ENCODE results near the gene SCYL1.
A peak's percentile ranks its signal among the peaks of the same experiment; 100 is the strongest.

Gene SCYL1

DNA sequence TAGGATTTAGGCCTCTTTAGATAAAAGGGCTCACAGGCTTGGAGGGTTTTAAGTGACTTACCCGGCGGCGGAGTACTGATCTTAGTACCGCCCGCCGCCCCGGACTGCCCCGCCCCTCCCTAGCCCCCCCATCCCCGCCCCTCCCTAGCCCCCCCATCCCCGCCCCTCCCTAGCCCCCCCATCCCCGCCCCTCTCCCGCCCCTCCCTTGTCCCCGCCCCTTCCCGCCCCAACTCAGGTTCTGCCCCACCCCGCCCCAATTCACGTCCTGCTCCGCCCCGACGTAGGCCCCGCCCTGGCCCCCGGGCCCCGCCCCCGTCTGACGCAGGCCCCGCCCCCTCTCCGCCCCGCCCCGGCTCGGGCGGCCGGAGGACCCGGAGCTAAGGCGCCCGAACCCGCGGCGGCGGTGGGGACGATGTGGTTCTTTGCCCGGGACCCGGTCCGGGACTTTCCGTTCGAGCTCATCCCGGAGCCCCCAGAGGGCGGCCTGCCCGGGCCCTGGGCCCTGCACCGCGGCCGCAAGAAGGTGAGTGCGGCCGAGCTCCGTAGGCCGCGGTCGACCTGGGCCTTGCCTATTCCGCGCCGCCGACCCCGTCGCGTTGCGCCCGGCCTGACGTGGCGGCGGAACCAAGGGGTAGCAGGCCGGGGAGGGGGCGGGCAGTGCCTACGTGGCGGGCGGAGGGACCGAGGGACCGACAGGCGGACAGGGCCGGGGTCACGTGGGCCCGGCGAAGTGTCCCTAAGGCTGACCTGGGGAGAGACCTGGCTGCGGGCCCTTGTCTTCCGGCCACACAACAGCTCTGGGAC lies at the start of gene SCYL1:
Gene SCYL1 (plus strand): TSS at position 343 of the 805 bp plus-strand sequence. CDS start 71 bp downstream, at position 414.
- DNase-seq, result no peak

DNA sequence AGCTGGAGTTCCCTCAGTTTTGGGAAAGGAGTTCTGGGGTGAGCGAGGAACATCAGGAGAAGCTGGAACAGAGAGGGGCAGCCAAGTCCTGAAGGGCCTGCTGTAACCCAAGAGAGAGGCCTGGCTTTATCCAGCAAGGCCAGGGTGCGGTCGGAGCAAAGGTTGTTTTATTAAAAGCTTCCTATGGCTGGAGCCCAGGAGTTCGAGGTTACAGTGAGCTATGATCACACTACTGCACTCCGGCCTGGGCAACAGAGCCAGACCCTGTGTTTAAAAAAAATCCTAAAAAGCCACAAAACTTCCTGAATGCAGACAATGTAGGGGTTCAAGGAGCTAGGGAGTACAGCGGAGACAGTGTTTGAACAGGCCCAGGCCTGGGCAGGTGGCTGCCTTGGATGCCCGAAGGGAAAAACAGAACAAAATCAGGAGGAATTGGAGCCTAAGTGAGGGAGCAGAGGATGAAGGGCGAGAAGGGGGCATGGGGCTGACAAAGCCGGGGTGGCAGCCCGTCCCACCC lies 48.2 kb upstream of the SCYL1 start:
- no peak for DNase-seq

- peak; percentile 86 for DNase-seq
Observed at GRCh38 chr11:65477149-65477965, 47.5 kb upstream of the SCYL1 start.

DNA sequence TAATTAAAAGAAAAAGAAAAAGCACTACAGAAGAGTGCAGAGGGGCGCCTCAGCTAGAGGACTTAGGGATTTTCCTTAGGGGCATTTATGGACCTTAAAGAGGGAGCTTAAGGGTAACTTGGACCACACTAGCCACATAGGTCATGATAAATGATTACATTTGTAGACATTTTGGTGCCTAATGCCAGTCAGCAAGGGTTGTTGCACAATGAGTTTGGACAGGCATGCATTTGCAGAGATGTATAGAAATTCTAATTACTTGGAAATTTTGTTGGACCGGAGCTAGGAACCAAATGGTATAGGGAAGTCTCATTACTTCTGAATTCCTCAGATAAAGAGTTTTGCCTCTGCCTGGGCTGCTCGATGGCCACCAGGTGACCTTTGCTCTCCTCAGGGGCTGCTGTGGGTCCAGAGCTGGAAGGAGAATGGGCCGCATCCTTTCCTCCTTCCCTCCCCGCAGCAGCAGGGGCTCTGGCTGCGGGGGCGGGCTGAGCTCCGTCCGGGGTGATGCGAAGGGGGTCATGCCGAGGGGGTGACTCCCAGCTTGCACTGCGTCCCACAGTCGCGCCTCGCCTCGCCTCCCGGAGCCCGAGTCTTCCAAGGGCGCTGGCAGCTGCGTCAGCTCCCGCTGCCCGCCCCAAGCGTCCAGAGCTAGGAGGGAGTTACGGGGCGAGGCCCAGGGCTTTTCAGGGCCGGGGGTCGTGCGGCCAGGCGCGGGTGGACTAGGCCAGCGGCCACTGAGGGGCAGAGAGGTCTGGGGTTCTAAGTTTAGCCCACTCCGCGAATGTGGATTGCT lies 46.3 kb upstream of the SCYL1 start:
- DNase-seq, result no peak

GRCh38 chr11:65479184-65480145 lies 45.4 kb upstream of the SCYL1 start:
- no peak for DNase-seq

- no peak for DNase-seq
Observed at GRCh38 chr11:65482306-65482850, 42.5 kb upstream of the SCYL1 start.

DNA sequence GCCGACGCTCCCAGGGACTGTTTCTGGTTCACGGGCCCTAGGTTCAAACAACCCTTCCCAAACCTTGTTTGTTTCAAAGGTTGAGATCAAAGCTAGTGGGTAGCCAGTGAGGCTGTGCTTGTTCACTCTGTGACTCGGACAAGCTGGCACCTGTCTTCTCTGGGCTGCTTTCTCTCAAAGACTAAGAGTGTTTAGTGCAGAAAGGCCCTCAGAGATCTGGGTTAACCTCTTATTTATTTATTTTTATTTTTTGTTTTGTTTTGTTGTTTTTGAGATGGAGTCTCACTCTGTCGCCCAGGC lies 39.0 kb upstream of the SCYL1 start:
- DNase-seq, result no peak

DNA sequence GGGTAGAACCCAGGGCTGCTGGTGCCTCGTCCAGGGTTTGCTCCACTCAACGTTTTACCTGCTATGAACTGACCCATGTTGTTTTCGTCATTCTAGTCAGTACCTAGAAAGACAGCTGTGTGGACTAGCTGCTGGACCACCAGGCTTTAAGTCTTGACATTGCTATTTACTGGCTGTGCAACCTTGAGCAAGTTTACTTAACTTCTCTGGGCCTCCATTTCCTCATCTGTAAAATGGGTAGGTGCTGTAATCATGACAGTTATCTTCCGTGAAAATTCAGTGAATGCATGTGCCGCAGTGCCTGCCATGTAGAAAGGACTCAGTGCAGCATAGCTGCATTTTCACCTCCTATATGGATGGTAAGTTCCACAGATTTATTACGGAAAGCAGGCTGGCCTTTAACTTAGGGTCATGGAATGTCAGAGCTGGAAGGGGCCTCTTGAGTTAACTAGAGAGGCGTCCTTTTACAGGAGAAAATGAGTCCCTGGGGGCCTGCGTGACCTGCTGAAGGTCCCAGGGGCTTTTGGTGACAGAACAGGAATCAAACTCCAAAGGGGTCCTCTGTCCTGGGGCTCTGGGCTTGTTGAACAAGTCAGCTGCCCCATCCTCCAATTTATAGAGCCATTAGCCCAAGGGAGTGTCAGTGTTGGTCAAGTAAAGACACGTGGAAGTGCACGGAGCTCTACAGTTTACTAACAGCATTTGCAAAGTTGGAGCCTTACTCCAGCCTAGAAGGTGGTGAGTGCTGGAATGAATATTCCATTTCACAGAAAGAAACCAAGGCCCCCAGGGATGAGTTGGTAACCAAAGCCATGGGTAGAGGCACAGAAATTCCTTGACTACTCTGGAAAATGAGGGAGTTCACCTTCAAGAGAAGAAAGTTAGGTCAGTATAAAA lies 38.1 kb upstream of the SCYL1 start:
- DNase-seq, result no peak

- DNase-seq, result peak; percentile 93
Observed at GRCh38 chr11:65487467-65488272, 37.2 kb upstream of the SCYL1 start.

DNA sequence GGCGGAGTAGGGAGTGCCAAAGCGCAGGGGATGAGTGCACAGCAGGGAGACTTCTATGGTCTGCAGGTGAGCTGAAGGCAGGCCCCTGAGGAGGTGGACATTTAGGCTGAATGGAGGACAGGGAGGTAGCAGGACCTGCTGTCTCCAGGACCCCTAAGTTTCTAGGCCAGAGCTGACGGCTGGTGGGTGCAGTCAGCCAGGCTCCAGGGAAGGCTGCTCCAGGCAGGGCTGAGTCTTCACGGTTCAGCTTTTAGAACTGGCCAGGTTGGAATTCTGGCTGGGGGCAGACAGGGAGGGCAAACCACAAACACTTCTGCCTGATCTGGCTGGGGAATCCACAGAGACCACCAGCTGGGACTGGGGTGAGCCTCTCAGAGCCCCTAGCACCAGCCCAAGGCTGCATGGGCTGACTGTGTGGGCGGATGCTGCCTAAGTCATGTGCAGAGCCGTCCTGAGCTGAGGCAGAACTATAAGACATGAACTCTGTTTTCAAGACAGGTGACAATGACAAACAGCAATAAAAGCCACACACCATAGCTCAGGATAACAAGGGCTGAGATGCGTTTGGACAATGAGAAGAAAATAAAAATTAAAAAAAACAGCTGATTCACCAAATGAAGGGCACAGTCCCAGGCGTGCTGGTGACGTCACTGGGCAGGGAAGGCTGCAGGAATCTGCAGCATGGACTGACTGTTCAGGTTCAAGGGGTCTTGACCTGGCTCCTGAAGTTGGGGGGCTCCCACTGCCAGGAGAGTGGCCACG lies 36.4 kb upstream of the SCYL1 start:
- no peak for DNase-seq

GRCh38 chr11:65489035-65489705 lies 35.7 kb upstream of the SCYL1 start:
- no peak for DNase-seq

DNA sequence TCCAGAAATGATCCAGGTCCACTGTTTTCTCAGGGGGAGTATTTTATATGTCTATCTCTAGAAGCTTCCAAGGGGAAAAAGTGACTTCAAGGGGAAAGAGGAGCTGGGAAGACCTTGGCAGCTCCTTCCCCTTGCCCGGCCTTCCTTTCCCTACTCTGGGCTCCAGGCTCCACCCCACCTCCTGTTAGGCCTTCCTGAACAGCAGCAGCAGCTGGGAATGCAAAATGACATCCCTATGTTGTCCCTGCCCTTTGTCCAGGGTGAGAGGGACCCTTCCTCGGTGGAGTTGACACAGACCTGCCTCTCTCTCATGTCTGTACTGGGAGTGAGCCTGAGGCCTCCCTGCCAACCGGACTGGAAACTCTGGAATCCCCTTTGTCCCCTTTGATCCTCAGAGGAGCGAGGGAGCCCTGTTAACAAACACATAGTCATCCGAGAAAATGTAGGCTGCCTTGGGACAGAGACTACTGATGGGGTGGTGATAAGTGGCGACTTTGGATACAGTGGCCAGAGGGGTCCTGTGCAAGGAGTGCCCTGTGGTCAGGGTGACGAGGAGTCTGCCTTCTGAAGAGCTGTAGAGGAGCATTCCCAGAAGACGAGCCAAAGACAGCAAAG lies 35.1 kb upstream of the SCYL1 start:
- no peak for DNase-seq

DNA sequence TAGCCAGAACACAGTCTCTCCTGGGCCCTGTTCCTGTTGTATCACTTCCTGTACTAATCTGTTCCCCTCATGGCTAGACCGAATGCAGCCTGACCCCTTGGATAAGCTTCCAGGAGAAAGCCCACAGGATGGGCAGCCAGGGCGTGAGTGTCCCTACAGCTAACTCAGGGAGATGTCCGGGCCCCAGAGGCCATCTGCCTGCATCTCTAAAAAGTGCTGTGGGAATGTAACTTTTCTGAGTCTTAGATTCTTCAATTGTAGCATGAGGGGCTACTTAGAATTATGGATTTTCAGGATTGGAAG lies 33.8 kb upstream of the SCYL1 start:
- no peak for DNase-seq

GRCh38 chr11:65491614-65492386 lies 33.1 kb upstream of the SCYL1 start:
- DNase-seq, result no peak

GRCh38 chr11:65492387-65492636 lies 32.6 kb upstream of the SCYL1 start:
- no peak for DNase-seq

DNA sequence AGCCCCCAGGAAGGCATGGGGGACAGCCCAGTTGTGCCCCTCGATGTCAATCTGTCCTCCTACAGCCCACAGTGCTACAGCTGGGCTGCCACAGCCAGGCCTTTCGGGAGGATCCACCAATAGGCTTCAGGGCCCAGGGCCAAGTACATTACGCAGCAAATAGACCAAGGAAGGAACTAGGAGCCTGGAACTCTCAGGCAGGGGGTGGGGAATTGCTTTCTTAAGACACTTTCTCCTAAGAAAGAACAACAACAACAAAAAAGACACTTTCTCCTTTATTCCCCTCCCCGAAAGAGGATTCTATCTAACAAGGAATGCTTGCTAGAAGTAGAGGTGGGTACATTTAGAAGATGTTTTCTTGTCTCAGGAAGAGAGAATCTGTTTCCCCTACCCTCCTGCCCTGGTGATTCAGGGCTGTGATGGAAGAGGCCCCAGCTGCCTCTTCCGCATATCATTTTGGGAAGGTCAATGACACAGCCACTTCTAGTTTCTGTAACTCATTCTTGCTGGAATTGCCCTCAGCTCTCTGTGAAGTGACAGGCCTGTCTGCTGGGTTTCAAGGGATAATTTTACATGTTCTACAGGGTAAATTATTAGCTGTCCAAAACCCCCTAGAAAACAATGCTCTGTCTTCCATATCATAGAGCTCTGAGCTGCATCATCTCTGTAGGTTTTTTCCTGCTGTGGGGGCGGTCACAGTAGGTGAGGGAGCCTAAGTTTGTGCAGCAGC lies 32.1 kb upstream of the SCYL1 start:
- DNase-seq, result no peak
